GM21737 (cell line): Measurements from ENCODE around the gene GPANK1.
A peak's percentile ranks its signal among the peaks of the same experiment; 100 is the strongest.

Source experiments
- ATAC-seq: cut with Tn5 transposase; IDR thresholded peaks from one replicate; pipeline ENCODE4 v1.9.1; 2021; ENCODE audit warnings: mild to moderate bottlenecking, moderate library complexity; ENCODE audit not compliant: unreplicated experiment

Gene GPANK1

DNA sequence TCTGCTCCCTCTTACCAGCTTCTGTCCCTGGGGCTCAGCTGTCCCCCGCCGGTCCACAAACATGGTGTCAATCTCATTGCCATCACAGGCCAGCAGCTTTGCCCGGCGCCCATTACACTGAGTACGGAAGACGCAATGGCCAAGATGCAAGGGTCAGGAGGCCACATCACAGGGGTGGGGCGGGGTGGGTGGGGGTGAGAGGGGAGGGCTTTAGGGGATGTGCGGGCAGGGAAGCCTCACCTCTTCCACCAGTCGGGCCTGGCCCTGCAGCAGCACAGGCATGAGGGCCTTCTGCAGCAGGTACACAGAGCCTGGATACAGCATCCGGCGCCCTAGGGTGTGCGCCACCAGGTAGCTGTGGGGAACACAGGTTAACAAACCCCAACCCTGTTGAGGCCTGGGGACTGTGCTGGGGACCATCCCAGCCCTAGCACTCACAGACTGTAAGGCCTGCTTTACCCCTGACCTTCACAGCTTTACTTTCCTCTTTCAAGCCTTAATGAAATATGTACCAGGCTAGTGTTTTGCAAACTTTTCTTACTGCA lies 26.8 kb upstream of the GPANK1 start:
- ATAC-seq: no peak

DNA sequence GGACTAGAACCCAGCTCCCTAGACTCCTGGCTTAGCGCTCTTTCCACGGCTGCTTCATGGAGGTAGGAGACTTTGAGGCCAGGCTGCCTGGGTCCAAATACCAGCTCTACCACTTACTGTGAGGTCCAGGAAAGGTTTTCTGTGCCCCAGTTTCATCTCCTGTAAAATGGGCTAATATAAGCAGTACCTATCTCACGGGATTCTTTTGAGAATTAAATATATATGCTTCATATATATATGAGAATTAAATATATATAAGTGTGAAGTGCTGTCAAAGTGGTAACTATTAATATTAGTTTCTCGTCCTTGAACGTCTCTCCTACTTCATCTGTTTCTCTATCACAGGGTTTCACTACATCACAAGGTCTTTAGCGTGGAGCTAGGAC lies 26.3 kb upstream of the GPANK1 start:
- no peak for ATAC-seq

DNA sequence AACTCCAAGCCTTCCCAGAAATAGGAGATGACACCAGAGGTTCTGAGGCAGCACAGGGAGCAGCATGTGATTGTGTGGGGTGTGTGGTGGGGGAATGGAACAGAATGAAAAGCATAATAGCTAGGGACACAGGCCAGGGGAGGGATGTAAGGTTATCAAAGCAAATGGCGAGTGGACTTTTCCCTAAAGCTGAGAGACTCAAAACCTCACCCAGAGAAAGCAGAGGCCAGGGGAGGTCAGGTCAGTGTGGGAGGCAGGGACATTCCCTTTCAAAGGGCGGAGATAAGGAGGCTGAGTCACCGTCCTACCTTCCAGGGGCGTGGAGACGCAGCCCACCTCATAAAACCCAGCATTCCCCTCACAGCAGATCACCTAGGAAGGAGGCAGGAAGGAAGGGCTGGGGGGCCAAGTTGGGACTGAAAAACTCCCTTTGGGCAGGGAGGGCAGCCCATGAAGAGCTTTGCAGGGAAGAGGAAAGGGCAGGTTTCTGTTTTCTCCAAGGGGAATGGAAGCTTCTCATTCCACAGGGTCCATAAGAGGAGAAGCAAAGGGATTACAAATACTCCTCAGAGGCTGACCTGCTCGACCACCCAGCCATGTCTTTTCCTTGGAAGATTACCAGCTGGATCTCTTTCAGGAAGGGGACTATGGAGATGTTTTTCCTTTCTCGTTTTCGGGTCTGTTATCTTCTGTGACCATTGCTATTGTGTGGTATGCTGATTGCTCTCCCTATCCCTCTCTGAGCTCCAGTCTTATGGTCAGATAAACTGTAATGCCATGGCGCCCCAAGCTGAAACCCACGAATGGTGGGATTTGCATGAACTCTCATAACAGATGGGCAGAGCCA lies 25.7 kb upstream of the GPANK1 start:
- no peak for ATAC-seq

DNA sequence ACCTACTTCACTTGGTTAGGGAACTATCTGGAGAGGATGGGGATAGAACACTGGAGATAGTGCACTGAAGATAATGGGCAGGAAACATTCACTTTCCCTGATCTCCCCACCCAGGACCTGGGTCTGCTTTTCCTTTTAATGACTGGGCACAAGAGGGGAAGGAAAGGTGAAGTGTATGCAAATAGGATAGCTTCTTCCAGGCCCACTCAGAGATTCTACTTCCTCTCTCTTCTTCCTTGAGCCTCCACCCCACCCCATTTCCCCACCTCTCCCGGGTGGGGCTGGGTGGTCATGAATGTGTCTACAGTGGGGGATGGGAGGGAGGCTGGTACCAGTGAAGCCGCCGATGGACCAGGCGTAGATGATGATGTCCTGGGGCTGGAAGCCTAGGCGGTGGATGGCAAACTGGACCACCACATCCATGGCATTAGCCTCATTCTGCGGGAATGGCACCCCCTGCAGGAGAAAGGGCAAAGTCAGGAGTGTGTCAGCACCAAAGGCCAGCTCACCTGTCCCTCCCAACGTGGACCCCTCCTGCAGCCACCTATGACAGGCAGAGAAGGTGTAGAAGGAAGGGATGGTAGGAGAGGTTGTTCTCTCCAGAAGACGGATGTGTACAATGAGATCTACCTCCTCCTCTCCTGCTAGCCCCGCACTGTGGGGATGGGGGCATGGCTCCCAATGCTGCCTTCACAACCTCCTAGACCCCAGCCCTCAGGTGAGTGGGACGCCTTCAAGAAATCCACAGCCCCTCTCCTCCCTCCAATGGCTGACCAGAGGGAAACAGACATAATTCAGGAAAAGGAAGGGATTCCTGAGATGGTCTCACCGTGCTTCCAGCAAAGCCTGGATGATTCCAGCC lies 24.7 kb upstream of the GPANK1 start:
- ATAC-seq: no peak

DNA sequence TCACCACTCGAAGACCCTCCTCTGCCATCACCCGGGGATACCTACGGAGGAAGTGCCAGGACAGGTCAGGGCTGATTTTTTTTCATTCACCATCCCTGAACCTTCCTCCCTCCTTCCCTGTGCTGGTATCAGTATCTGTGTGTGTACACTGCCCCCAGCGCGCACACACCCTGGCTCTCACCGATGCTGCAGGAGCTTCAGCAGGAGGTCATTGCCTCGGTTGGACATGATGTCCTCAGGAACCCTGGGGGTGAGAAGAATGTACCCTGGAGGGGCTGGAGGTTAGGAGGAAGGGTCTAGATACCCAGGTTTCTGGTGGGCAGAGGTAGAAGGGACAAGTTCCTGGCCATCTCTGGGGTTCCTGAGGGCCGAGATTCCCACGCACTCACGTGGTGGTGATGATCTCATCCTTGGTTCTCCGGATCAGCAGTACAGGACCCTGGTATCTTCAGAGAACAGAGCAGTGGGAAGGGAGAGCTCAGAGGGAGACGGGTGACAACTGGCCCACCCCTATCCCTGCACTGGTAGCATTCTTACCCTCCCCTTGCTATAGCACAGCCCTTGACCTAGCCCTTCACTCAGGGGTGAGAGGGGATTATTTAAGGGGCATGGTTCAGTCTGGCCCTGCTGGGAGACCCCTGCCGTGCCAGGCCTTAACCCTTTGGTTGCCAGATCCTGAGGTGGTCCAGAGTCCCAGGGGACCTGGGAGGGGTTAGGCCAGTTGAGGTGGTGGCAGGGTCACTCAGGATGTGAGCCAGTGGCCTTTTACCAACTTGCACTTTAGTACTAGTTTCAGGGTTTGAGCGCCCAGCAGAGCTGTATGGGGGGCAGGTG lies 23.3 kb upstream of the GPANK1 start:
- ATAC-seq: no peak

DNA sequence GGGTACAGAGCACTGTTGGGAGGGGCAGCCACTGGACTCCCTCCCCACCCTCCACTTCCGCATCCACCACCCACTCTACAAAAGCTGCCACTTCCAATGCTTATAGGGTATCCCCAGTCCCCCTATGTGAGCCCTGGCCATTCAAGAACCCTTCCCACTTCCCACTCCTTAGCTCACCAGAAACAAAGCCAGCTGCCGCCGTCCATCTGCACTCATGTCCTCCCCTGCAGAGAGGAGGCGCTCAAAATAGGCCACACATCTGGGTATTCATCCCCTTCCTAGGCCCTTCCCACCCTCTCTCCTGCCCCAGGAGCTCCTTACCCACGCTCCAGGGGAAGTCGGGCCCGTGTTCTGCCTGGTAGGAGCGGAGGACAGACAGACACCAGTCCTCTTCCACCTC lies 22.5 kb upstream of the GPANK1 start:
- ATAC-seq: no peak

DNA sequence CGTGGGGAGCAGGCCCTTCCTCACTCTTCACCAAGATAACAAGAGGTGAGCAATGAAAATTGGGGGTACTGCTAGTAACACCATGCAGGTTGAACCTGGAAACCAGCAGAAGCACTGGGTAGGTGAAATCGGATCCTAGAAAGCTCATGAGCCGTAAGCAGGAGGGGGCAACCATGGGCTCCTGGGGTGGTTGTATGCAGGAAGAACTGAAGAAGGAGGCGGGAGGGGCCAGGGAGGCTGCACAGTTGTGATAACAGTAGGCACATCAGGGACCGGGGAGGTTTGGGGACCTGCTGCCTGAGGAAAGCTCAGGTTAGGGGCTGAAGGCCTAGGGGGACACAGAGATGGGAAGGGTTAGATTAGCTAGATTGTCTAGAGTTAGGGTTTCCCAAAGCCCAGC lies 21.7 kb upstream of the GPANK1 start:
- no peak for ATAC-seq

DNA sequence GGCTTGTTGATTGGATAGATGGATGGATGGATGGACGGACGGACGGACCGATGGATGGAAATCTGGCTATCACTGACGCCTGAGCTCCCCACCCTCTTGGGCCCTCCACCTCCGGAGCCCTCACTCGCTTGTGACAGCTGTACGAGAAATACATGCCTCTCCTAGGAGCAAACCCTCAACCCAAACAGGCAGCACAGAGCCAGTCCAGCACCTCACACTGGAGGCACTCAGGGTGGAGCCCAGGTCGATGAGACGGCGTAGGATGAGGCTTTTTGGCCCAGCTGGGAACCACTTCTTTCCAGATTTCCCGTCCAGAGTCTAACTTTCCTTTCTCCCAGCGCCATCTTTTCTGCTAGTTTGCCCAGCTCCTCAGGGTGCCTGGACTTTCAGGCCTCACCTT lies 18.8 kb upstream of the GPANK1 start:
- ATAC-seq: no peak

DNA sequence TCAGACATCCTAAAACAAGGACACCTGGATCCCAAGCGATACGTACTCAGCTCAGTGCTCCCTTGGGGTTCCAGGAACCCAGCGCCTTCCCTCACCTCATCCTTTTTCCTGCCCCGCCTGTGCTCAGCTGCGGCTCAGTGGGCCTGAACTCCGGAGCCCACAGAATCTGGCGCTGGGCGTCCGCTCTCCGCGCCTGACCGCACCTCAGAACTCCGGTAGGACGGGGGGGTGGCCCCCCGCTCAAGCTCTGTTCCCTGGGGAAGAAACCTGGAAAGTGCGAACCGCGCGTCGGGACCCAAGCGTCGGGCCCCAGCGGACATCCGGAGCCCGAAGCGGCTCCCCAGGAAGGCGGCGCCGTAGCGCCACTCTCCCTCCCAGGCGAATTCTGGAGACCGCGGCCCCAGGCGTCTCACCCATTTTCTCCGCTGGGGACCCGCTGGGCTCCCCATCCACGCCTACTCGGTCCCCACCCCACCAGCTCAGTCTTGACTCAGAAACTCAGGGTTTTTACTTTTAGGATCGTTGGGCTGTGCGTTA lies 16.4 kb upstream of the GPANK1 start:
- ATAC-seq: no peak

DNA sequence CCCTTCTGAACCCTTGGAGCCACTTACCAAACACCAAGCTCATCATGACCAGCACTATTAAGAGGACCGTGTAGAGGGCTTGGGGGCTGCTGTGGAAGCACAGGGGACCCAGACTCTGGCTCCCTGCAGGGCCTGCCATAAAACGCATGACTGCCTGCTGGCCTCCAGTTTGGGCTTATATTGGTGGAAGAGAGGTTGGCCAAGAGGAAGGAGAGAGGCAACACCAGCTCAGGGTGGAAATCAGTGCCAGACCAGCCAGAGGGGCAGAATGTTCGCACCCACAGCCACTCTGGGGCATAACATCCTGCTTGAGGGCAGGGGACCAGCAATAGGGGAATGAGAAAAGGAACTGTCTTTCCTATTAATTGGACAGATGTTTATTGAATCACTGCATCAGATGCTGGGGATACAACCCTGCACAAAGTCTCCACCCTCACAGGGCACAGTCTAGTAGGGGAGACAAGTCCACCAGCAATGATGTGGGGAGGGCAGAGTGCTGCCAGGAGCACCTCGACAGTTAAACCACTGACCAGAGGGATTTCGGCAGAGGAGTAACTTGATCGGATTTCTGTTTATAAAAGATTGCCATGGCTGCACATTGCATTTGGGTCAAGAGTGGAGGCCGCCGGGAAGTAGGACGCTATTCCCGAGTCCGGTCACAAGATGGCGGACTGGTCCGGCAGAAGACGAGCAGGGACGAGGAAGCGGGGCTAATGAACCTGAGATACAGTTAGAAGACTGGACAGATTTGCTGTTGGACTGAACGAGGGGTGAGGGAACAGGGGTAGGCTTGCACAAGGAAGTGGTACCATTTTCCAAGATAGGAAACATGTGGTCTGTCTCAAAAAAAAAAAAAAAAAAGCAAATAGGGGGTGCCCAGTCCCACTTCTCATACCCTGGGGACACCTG lies 15.7 kb upstream of the GPANK1 start, which contains the start of gene LY6G5C:
LY6G5C (minus strand) TSS at position 842 of the 909 bp plus-strand sequence; CDS start at position 148, 694 bp downstream.
- no peak for ATAC-seq

DNA sequence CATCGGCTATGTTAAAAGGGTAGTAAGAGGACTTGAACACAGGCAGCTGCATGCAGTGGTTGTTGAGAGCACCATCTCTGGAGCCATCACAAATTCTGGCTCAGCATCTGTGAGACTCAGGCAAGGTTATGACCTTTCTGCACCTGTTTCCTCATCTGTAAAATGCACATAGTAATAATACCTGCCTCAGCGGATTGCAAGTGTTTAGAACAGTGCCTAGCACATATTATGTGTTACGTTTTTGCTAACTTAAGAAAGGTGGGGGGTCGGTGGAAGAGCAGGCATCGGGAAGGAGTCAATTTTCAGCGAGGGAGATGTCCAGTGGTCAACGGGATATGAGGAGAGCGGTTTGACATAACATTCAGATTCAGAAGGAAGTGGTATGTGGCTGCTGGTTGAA lies 13.2 kb upstream of the GPANK1 start:
- no peak for ATAC-seq

DNA sequence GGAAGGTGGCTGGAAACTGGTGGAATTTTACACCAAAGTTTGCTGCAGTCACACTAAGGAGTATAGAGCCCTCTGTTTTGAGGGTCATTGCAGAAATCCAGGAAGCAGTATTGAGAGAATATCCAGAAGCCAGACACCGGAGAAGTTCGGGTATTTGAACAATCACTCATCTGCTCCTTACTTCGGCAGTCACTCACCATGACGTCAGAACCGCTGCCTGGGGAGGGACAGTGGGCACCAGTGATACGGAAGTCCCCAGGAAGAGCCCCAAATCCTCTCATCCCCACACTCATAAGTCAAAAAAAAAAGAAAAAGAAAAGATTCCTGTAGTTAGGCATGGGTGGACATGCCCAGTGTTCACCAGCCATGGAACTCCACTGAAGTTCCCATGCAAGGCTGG lies 12.1 kb upstream of the GPANK1 start:
- no peak for ATAC-seq

DNA sequence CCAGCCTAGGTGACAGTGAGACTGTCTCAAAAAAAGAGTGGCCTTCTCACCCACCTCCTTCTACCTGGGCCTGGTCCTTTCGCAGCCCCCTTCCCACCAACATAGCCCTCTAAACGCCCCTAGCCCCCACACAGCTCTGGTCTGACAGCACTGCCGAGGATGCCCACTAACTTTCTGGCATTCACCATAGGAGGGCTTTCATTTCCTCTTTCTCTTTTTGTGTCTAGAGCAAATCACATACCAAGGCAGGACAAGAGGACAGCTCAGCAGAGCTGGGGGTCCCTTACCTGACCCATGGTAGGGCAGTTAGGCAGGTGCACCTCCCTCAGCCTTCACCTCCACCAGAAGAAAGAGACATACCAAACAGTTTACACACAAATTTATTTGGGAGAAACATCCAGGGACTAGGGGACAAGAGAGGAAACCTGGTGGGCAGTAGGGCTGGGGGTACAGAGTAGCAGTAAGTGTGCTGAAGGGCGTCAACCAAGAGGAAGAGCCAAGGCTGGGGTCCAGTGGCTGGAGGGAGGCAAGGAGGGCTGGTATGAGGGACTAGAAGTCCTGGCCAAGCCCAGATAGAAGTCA lies 11.6 kb upstream of the GPANK1 start:
- ATAC-seq: no peak

DNA sequence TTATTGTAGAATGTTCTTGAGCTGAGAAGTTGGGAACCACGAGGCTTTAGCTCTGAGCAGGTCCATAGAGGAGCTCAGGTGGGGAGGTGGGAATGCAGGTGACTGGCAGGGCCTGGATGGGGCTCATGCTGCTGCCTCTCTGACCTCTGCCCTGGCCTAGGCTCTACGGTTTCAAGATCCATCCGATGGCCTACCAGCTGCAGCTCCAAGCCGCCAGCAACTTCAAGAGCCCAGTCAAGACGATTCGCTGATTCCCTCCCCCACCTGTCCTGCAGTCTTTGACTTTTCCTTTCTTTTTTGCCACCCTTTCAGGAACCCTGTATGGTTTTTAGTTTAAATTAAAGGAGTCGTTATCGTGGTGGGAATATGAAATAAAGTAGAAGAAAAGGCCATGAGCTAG lies 4.9 kb upstream of the GPANK1 start, which contains the start of gene LY6G5B:
LY6G5B (plus strand) TSS at position 301 of the 400 bp plus-strand sequence. CDS start 975 bp downstream, outside the sequence.
- ATAC-seq: no peak

DNA sequence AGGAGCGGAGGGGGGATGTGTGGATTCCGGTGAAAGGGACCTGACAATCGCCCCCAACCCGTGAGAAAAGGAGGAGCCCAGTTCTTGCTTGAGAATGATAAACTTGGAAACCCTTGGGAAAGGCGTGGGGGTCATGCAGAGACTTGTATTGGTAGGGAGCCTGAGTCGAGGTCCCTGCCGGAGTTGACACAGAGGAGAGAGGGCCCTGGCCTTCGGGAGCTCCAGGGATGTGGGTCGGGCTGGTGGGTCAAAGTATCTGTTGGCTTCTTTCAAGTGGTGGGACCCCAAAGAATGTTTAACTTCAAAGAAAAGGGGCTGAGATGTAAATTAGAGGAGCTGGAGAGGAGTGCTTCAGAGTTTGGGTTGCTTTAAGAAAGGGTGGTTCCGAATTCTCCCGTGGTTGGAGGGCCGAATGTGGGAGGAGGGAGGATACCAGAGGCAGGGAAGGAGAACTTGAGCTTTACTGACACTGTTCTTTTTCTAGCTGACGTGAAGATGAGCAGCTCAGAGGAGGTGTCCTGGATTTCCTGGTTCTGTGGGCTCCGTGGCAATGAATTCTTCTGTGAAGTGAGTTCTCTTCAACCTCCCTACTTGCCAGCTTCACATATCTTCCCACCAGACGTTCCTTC lies 1.7 kb upstream of the GPANK1 start:
- no peak for ATAC-seq

DNA sequence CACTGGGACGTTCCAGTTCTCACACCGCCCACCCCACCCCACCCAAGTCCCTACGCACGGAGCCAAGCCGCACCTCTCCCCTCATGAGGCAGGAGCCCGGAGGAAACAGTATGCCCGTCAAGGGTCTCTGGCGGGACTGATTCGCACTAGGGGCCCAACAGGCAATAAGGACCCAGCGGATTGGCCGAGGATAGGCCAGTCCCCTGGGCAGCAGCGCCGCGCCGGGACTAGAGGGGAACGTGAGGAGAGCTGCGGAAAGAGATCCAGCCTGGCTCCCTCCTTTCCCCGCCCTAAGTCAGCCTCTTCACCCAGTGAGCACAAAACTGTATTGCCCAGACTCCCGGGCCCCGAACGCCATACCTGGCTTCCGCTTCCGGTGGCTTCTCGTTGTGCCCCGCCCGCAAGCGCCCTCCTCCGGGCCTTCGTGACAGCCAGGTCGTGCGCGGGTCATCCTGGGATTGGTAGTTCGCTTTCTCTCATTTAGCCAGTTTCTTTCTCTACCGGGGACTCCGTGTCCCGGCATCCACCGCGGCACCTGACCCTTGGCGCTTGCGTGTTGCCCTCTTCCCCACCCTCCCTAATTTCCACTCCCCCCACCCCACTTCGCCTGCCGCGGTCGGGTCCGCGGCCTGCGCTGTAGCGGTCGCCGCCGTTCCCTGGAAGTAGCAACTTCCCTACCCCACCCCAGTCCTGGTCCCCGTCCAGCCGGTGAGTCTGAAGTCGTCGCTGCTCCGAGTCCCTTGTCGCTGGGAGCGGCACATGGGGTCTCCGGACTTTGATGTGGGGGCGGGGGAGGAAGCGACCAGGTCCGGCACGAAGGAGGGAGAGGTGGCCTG lies 922 bp upstream of the GPANK1 start, which contains the start of gene CSNK2B:
CSNK2B (plus strand) TSS at position 580 of the 836 bp plus-strand sequence. CDS start 752 bp downstream, outside the sequence.
- ATAC-seq: peak; percentile 64

DNA sequence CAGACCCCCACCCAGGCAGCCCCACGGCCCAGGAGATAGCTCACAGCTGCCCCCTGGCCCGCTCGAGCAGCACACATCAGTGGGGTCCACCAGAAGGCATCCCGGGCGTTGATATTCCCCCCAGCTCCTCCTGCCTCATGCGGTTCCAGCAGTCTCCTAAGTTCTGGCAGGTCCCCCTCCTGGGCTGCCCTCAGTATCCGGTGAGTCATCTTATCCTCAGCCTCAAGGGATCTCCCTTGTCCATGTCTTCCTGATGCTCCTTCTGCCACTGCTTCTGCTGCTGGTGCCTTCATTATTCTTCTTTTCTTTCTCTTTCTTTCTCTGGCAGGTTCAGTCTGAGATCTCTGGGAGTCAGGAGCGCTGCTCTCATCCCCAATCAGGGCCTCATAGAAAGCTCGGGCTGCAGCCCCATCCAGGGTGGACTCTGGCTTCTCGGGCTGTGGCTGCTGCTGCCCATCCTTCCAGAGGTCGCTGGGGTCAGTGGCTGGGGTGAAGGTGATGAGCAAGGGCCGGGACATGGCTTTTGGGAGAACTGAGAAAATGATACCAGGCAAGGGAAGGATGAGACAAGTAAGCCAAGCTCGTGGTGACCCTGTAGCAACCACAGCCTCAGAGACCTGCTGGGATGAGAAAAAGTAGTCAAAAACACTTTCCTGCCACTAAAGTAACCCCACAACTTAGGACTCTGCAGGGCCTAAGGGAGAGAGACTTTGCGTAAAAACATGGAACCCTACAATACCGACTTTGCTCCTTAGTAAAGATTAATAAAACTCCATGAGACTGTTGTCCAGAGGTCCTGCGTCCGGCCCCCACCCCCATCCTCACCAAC lies 622 bp downstream of the GPANK1 start:
- ATAC-seq: no peak
